ENCODE measurements around the gene CDCA3.

Gene CDCA3

GRCh38 chr12:6819106-6820030, 31.7 kb downstream of the CDCA3 start:
- no peak for DNase-seq

- DNase-seq: no peak
These were observed 32.4 kb downstream of the CDCA3 start for GRCh38 chr12:6818645-6819044.

GRCh38 chr12:6818222-6818621, 32.9 kb downstream of the CDCA3 start:
- DNase-seq: no peak

GRCh38 chr12:6817662-6818157, 33.4 kb downstream of the CDCA3 start:
- DNase-seq: no peak

GRCh38 chr12:6817098-6817497, 34.0 kb downstream of the CDCA3 start:
- DNase-seq: no peak

GRCh38 chr12:6816598-6816997, 34.5 kb downstream of the CDCA3 start:
- no peak for DNase-seq

- DNase-seq: no peak
These were observed 37.7 kb downstream of the CDCA3 start for GRCh38 chr12:6813363-6813762.

- DNase-seq: no peak
These were observed 40.3 kb downstream of the CDCA3 start for GRCh38 chr12:6810758-6811157.

GRCh38 chr12:6809056-6809455, 42.0 kb downstream of the CDCA3 start:
- no peak for DNase-seq

- DNase-seq: no peak
These were observed 43.9 kb downstream of the CDCA3 start for GRCh38 chr12:6807170-6807569.

GRCh38 chr12:6799147-6799546, 51.9 kb downstream of the CDCA3 start:
- DNase-seq: no peak
